ENCODE measurements around the gene DPP6.

DPP6 gene

DNA sequence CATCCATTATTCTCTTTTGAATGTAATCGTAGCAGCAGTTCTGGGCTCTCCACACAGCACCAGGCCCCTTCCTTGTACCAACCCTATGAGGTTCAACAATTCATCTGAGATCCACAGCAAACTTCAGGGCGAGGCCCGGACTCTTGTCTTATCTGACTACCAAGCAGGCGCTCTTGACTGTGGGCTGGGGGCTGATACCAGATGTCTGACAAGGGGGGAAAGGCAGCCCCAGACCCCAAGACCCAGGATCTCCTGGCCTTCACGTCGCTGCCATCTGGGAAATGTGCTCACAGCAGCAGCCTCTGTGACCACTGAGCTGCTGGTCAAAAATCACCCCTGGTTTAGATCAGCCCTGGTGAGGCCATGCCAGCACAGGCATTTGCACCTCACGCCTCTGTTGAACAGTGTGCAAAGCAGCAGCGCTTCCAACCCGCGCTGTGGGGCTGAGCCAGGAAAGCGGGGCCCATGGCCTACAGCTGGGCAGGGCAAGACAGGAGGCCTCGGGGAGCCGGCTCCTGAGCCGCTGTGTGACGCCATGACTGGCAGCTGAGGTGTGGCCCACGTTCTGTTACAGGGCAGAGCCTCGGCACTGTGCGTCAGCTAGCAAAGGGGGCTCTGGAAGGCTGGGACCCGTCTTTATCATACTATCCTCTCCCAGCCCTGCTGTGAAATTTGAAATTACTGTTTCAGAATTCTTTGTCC lies 806.8 kb downstream of the DPP6 start:
- no peak for DNase-seq (ENCODE audit: low read depth in 2 of 2)

DNA sequence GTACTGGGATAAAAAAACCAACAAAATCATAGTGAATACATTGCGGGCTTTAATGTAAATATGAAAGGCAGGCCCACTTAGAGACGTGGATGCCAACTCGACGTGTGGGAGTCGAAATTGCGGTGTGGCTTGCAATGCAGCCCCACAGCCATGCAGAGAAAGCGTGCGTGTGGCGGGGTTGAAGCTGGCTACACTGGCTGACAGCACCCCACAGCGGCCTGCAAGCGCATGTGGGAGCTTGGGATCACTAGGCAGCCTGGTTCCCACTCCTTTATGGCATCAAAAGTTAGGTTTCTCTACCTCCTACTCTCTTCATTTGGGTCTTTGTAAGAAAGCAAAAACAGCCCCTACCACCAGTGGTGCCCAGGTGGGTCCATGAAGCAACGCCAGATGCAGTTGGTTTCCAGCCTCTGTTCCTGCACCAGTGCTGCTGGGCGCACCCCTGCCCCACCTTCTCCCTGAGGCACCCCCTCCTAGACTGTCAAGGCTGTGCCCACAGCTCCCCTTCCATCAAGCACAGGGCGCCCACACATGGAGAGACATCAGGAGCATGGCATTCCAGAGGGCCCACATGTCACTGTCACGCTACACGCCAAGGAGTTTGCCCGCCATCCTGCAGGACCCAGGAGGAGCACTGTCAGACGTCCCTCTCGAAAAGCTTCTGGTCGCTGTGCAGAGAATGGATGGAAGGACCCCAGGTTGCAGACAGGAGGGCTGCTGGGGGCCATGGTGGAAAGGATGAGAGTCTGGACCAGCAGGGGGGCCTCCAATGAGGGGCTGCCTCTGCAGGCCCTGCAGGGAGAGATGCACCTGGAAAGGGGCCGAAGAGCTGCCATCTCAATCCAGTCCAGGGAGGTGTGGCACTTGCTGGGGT lies 807.8 kb downstream of the DPP6 start:
- no peak for DNase-seq (ENCODE audit: low read depth in 2 of 2)

DNA sequence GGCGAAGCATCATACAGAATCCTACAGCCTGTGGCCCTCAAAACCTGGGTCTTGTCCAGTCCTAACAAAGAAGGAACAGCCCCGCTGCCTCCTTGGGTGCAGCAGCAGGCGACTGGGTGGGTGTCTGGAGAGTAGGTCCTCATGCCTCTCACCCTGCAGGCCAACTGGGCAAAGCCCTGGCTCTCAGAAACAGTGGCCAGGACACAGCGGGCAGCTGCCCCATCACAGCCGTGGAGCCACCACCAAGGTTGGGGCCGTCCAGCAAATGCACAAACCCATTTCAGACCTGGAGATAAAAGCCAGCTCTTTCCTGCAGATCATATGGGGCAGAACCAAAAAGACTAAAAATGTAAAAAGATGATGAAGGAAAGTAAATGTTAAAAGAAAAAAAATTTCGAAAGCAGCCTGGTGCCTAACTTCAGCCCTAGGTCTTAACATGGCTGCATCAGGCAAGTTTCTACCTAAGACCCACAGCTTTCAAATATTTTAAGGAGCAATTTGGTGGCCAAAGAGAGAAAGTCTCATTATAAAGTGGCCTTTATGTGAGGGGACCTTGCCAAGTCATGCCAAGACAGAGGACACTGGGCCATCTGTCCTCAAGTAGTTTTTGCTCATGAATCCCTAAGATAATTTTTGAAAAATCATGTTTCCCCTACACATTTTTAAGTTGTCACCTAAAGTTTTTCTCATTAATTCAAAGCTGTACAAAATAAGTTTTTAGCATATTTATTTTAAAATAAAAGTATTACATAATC lies 808.6 kb downstream of the DPP6 start:
- DNase-seq (ENCODE audit: low read depth in 2 of 2): no peak

DNA sequence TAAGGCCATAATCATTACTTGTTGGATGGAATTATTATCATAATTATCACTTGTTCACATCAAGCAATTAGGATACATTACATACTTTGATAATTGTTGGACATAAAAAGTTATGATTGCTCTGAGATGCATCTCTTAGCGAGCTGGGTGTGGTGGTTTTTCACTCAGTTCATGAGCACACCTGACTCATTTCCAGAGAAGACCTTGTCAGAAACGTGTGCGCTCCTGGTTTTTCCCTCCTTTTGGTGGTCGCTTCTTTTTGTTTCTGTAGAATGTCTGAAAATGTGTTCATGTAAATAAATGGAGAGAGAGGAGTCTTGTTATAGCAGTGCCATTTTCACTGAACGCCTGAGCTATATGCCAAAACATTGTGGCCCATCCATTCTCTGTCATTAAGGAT lies 809.4 kb downstream of the DPP6 start:
- DNase-seq (ENCODE audit: low read depth in 2 of 2): no peak

DNA sequence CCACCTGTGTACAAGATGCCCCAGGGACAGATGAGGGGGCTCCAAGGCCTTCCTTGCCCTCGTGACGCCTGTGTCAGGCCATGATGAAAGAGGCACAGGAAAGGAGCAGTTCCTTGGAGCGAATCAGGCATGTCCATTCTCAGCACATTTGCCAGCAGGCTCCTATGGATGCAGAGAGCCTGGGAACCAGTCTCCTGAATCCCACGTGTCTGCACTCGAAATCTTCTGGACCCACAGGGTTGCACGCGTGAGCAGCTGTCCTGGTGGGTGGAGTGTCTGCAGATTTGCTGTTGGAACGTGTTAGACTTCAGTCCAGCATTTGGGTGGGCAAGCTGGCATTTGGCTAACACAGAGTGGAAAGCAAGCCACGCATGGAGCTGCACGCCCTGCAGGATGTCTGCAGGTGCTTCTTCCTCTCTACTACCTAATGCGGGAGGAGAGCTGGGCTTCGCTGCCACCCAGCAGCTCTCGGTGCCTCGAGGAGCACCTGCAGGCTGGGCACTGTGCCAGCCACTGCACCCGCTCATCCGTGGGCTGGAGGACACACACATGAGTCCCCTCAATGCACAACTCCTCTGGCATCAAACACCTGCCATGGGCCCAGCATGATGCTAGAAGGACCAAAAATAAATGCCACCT lies 810.1 kb downstream of the DPP6 start:
- DNase-seq (ENCODE audit: low read depth in 2 of 2): no peak

DNA sequence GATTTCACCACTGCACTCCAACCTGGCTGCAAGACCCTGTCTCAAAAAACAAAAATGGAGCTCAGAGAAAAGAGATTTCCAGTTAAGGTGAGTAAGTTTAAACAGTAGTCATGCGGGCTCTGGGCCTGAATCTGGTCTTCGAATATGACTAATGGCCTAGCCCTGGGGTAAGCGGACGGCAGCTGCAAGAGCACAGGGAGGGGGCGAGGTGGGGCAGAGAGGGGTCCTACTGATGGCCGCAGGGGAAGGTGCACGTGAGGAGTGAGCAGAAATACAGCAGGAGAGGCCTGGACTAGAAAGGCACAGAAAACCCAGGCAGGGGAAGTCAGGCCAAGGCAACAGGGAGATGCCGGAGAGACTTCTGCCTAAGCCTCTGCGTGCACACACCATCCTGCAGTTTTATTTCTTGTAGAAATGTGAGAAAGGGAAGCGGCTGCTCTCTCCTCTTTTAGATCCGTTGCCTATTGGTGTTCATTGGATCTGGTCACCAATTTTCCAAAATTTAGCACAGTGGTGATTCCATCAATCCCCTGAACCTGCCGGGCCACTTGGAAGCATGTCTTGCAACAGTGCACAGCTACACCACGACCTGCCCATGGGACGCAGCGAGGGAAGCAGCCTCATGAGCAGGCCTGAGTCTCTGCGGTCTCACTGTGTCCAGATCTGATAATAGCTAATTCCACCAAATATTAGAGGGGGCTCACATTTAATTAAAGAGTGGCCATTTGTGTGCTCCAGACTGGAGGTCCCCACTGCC lies 811.7 kb downstream of the DPP6 start:
- DNase-seq (ENCODE audit: low read depth in 2 of 2): no peak

DNA sequence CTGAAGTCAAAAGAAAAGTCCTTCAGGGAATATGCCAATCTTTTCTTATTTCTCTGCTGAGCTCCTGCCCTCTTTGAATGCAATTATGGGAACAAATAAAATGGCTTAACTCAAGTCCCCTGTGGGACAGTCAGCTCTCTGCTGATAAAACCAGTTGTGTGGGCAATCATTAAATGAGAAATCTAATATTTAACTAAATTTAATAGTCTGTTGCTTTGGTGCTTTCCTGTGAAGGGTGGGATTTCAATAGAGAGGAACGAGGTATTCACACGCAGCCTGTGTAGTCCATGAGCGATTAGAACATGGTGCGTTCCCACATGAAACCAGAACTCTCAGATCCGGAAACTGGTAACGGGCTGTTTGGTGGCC lies 812.3 kb downstream of the DPP6 start:
- no peak for DNase-seq (ENCODE audit: low read depth in 2 of 2)

DNA sequence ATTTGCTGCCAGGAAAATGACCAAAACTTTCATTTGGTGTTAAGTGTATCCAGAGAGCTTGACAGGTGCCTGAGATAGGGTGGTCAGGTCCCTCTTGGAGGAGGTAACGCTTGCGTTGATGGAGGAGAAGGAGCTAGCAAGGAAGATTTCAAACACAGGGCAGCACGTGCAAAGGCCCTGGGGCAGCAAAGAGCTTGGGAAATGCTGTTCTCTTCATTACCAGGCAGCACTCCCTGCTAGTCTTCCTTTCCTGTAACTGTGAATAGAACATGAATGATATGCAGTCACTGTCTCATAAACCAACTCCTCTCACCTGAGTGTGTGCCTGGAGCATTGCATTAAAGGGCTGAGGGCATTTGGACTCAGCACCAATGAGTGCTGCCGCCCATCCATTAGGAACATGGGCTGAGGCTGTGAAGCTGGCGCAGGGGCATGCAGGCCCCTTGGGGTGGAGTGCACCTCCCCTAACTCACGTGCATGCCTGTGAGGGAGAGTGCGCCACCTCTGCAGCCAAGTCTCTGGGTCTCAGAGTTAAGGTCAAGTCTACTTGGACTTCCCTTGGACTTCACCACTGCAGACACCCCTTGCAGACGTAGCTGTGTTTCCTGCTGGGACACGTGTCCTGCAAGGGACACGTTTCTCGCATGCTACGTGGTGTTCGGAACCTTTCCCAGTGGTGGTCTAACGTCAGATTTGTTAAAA lies 813.9 kb downstream of the DPP6 start:
- DNase-seq (ENCODE audit: low read depth in 2 of 2): no peak

DNA sequence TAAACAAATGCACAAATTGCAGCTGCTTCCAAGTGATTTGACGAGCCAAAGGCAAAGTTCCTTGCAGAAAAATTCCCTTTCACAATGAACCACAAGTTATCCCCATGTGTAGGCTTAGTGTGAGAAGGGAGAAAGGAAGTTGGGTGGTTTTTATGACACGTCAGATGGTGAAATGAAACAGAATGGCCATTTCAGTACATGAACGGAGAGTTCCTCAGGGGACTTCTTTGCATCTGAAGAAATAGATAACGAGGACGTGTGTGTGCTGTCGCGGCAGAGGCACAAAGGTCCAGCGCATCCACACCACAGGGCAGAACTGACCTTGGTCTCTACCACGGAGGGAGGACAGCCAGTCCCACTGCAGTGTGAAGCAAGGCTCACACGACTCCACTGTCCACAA lies 814.9 kb downstream of the DPP6 start:
- DNase-seq (ENCODE audit: low read depth in 2 of 2): no peak

DNA sequence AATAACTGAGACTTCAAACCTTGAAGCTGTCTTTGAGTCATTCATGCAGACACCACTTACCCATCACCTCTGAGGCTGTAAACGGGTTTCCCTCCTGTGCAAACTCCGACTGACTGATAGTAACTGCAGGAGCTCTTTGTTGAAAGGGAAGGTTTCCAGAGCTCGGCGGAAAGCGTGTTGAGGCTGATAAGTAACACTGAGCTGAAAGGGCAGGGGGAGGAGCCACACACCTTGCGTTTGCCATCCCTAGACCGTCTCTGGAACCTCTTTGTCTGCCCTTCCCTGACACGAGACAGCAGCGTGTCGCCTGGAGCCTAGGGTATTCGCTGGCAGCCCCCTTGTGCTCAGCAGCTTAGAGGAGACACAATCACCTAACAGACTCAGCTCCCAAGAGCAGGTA lies 816.7 kb downstream of the DPP6 start:
- DNase-seq (ENCODE audit: low read depth in 2 of 2): no peak

DNA sequence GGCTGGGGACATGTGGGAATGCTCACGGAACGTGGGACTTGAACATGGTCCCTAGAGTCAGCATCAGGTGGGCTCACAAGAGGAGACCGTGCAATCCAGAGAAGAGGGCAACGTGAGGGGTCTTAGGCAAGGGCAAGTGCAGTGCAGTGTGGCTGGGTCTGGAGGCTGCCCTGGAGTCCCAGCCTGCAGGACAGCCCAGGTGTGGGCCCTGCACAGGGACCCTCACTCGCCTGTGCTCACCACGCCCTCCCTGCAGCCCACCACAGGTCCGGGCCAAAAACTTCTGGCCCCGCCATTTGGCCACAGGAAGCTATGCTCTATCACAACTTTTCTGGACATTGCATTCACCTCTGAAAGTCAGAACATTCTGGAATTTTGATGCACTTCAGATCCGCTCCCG lies 817.2 kb downstream of the DPP6 start:
- DNase-seq (ENCODE audit: low read depth in 2 of 2): no peak

DNA sequence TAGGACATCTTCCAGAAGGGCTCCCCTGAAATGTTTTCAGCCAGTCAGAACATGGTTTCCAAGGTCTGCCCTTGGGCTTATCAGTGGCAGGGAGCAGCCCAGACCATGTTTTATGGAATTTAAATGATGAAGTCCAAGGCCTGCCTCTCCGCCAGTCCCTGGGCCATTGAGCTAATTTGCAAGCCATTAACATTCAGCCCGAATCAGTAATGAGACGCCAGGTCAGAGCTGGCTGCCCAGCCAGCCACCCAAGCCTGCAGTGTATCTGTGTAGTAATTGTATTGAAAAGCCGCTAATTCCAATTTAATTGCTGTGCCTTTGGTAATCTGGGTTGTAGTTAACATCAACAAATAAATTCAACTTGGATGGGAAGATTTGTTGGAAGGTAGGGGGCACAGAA lies 819.3 kb downstream of the DPP6 start:
- DNase-seq (ENCODE audit: low read depth in 2 of 2): no peak

DNA sequence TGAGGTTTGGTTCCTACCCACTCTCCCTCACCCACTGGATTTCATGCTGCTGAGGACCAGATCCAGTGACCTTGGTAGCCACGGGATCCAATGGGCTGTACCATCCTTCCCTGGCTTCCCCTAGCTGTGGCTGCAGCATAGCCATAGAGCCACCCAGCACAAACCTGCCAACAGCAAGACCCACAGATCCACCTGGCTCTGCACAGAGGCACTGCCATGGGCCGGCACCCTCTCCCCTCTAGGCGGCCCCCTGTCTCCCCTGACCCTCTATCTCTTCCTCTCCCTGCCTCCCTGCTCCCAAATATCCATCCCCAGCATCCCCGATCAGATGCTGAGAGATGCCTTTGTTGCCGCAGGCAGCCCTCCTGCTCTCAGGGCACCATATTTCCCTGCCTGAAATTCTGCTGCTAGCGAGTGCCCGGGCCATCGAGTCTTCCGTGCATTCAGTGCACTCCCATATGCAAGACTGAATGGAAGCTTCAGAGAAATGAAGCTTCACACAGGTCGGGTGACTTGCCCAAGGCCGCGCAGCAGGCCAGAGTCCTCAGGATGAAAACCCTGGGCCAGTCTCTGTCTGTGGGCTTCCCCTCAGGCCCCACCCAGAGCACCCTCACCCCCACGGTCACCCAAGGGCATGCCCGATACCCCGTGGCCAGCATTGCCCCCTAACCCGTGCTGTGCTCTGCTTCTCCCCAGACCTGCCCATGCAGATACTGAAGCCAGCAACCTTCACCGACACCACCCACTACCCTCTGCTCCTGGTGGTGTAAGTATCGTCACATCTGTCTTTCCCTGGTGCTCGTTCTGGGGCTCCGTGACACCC lies 819.9 kb downstream of the DPP6 start:
- DNase-seq (ENCODE audit: low read depth in 2 of 2): no peak

DNA sequence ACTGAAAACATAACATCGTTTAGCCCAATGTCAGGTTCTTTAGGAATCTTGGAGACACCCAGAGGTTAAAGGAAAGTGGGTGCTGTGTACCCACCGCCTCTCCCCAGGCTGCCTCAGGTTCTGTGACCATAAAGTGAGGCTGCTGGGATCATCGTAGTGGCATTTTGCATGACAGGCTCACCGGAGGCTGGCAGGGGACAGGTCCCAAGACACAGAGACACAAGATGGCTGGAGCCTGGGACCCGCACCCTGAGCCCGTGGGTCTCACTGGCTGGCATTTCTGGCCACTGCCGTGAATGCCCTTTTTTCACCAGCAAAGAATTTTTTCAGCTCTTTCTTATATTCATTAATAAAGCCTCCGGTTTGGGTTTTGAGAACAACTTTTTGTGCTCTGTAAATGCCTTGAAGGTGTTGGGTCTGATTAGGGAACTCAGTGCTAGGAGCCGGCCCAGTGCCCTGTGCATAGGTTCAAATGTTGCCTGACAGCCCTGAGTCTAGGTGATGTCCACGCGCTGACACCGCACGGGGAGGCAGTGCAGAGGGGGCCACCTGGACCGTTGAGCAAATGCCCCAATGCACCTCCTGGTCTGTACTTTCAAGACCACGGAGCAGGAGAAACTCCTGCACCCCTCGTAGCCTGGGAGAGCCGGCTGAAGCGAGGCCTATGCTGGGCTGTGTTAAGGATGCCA lies 820.8 kb downstream of the DPP6 start:
- DNase-seq (ENCODE audit: low read depth in 2 of 2): no peak

DNA sequence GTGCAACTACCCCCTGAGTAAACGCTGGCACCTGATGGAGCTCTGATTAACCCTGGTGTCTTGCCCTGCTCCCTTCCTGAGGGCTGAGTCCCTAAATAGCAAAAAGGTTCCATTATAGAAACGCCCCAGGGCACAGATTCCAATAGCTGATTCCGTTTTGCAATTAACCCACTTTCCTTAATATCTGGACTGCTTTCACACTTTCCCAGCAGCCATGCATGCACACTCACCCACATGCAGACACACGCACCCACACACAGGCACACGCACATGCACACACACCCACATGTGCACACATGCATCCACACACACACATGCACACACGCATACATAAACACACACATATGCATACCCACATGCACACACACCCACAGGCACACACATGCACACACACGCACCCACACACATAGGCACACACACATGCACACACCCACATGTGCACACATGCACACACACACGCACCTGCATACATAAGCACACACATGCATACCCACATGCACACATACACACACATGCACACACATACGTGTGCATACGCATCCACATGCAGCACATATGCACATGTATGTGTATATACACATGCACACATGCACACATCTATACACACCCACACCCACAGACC lies 821.4 kb downstream of the DPP6 start:
- no peak for DNase-seq (ENCODE audit: low read depth in 2 of 2)

DNA sequence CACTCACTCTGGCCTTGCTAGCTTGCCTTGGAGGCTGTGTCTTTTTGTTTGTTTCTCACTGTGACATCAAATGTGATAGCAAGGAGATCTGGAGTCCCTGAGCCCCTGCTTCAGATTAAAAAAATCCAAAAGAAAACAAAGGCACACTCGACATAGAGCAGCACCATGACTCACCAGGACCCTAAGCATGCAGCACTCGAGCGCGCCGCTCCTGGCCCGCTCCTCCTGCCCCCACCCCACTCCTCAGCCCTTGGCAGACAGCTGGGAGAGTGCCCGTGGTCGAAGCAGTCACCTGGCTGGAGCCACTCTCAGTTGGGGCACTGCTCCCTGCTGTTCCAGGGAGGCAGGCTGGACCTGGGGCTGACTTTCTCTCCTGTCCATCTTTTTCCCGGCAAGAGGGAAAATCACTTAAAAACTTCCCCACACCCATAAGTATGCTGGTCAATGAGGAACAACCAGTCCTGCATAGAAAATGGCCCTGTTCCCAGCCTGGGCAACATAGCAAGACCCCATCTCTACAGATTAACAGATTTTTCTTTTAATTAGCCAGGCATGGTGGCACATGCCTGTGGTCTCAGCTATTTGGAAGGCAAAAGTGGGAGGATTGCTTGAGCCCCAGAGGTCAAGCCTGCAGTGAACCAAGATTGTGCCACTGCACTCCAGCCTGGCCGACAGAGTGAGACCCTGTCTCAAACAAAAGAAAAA lies 822.4 kb downstream of the DPP6 start:
- no peak for DNase-seq (ENCODE audit: low read depth in 2 of 2)

DNA sequence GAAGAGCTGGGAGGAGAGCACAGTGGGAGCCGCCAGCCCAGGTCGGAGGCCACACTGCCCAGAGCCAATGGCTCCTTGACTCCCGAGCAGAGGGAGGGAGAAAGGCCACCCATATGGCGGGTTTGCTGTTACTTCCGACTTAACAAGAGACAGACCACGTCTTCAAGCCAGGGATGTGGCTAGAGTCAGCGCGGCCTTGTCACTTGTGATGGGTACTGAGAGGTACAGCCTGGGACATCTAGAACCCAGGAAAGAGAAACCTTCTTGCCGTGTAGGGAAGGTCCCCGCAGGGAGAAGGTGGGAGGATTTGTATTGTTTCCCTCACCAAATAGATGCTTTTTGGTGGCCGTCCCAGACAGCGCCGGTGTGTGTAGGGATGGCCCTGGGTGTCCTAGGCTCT lies 823.1 kb downstream of the DPP6 start:
- no peak for DNase-seq (ENCODE audit: low read depth in 2 of 2)

DNA sequence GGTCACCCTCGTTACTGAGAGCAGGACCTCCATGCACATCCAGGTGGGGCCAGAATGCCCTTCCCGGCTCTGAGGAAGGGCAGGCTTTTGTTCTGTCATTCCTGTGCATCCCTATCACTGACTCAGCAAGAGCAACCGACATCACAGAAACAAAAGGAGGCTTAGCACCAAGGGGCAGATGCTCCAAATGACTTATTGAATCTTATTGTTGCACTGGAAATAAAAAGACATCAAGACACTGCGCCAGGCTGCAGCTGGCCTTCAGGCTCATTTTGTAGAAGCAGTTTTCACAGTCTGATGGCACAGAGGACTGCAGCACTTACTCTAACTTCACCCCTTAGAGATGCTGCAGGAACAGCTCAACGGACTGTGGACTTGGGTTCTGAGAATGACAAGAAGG lies 824.3 kb downstream of the DPP6 start:
- no peak for DNase-seq (ENCODE audit: low read depth in 2 of 2)

All from stimulated activated CD4-positive, alpha-beta T cell treated with anti-CD3 and anti-CD28 coated beads, Interleukin-1b, Interleukin-23, amount 100 ng/mL, for 4 hours (primary cell).